SK-N-SH (cell line): ENCODE data around the gene BTG3.

Experiments used
- FOXM1 ChIP-seq: IDR thresholded peaks from 2 replicates; pipeline ENCODE4 v1.4.0; 2012; ENCODE audit warnings: low read depth, mild to moderate bottlenecking
- RCOR1 ChIP-seq: fragments of 150-350 bp; IDR thresholded peaks from 2 replicates; pipeline ENCODE4 v1.6.1; 2017; ENCODE audit warnings: antibody characterized with exemption, low read length
- RFX5 ChIP-seq: IDR thresholded peaks from 2 replicates; pipeline ENCODE4 v1.6.1; 2012; ENCODE audit warnings: mild to moderate bottlenecking, improper control_type of control experiment, low read length
- SIN3A ChIP-seq: IDR thresholded peaks from 2 replicates; pipeline ENCODE4 v1.6.1; 2012; ENCODE audit warnings: low read depth, mild to moderate bottlenecking, low read length, moderate library complexity, borderline replicate concordance
- TF ChIP-seq, protein P1 (sequence below): IDR thresholded peaks from 2 replicates; pipeline ENCODE4 v1.4.0; 2012; ENCODE audit warnings: low read depth, borderline replicate concordance
- TF ChIP-seq, protein P2 (sequence below): IDR thresholded peaks from 2 replicates; pipeline ENCODE4 v1.6.1; 2012; ENCODE audit warnings: mild to moderate bottlenecking, low read depth, low read length, moderate library complexity
- TF ChIP-seq, protein P3 (sequence below): fragments of 200-600 bp; sonication (generic); IDR thresholded peaks from 2 replicates; pipeline ENCODE4 v1.6.1; 2017; ENCODE audit warnings: antibody characterized with exemption, mild to moderate bottlenecking, moderate library complexity

DNA sequence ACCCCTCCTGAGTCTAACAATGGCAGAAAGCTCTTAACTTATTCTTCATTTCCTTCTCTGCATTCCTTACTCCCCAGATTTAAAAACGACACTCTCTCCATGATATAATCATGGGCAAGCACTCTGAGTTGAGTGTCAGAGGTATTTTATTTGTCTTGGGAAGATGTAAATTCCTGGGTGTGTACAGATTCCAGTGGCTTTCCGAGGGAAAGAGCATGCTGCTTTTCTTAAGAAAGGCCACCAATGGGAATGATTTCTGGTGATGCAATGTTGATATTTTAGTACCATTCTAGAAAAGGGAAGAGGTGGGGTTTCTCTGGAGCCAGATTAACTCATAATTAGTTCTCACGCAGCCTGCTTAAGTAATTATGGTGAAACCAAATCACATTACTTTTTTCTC lies 47.8 kb upstream of the BTG3 start:
- TF ChIP-seq RFX5, result no peak
- TF ChIP-seq RCOR1, result no peak
- TF ChIP-seq, protein P1, sequence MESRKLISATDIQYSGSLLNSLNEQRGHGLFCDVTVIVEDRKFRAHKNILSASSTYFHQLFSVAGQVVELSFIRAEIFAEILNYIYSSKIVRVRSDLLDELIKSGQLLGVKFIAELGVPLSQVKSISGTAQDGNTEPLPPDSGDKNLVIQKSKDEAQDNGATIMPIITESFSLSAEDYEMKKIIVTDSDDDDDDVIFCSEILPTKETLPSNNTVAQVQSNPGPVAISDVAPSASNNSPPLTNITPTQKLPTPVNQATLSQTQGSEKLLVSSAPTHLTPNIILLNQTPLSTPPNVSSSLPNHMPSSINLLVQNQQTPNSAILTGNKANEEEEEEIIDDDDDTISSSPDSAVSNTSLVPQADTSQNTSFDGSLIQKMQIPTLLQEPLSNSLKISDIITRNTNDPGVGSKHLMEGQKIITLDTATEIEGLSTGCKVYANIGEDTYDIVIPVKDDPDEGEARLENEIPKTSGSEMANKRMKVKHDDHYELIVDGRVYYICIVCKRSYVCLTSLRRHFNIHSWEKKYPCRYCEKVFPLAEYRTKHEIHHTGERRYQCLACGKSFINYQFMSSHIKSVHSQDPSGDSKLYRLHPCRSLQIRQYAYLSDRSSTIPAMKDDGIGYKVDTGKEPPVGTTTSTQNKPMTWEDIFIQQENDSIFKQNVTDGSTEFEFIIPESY, result no peak
- TF ChIP-seq, protein P2, sequence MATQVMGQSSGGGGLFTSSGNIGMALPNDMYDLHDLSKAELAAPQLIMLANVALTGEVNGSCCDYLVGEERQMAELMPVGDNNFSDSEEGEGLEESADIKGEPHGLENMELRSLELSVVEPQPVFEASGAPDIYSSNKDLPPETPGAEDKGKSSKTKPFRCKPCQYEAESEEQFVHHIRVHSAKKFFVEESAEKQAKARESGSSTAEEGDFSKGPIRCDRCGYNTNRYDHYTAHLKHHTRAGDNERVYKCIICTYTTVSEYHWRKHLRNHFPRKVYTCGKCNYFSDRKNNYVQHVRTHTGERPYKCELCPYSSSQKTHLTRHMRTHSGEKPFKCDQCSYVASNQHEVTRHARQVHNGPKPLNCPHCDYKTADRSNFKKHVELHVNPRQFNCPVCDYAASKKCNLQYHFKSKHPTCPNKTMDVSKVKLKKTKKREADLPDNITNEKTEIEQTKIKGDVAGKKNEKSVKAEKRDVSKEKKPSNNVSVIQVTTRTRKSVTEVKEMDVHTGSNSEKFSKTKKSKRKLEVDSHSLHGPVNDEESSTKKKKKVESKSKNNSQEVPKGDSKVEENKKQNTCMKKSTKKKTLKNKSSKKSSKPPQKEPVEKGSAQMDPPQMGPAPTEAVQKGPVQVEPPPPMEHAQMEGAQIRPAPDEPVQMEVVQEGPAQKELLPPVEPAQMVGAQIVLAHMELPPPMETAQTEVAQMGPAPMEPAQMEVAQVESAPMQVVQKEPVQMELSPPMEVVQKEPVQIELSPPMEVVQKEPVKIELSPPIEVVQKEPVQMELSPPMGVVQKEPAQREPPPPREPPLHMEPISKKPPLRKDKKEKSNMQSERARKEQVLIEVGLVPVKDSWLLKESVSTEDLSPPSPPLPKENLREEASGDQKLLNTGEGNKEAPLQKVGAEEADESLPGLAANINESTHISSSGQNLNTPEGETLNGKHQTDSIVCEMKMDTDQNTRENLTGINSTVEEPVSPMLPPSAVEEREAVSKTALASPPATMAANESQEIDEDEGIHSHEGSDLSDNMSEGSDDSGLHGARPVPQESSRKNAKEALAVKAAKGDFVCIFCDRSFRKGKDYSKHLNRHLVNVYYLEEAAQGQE, result no peak
- no peak for TF ChIP-seq SIN3A
- TF ChIP-seq, protein P3, sequence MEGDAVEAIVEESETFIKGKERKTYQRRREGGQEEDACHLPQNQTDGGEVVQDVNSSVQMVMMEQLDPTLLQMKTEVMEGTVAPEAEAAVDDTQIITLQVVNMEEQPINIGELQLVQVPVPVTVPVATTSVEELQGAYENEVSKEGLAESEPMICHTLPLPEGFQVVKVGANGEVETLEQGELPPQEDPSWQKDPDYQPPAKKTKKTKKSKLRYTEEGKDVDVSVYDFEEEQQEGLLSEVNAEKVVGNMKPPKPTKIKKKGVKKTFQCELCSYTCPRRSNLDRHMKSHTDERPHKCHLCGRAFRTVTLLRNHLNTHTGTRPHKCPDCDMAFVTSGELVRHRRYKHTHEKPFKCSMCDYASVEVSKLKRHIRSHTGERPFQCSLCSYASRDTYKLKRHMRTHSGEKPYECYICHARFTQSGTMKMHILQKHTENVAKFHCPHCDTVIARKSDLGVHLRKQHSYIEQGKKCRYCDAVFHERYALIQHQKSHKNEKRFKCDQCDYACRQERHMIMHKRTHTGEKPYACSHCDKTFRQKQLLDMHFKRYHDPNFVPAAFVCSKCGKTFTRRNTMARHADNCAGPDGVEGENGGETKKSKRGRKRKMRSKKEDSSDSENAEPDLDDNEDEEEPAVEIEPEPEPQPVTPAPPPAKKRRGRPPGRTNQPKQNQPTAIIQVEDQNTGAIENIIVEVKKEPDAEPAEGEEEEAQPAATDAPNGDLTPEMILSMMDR, result no peak
- no peak for TF ChIP-seq FOXM1
